Gastroesophageal sphincter (tissue), 3 donors: ENCODE data around the gene CASP2.

Experiments
- CTCF ChIP-seq, 4 experiments: fragments of 200-600 bp in 2 of 4; fragments of 450-650 bp in 2 of 4; sonication (generic) in 1 of 4; IDR thresholded peaks; one replicate each; pipeline ENCODE4 v1.5.1; 2017 to 2019; ENCODE audit warnings: antibody characterized with exemption in 4 of 4, mild to moderate bottlenecking in 2 of 4, moderate library complexity in 2 of 4
- POLR2A ChIP-seq, 2 donors: fragments of 450-650 bp; IDR thresholded peaks; one replicate each; pipeline ENCODE4 v1.6.1; 2017; ENCODE audit warnings: antibody characterized with exemption in 2 of 2, mild to moderate bottlenecking in 2 of 2, moderate library complexity in 1 of 2

DNA sequence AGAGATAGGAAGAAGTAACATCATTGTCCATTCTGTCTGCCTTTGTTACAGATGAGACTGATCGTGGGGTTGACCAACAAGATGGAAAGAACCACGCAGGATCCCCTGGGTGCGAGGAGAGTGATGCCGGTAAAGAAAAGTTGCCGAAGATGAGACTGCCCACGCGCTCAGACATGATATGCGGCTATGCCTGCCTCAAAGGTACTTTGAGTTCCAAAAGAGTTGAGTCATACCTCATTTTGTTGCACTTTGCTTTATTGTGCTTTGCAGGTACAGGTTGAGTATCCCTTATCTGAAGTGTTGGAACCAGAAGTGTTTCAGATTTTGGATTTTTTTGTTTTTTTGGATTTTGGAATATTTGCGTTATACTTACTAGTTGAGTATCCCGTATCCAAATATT is 15.6 kb downstream of the CASP2 start:
- TF ChIP-seq POLR2A (IDR thresholded peaks at IDR 0.05) (no peak), CTCF (IDR thresholded peaks at IDR 0.05) (no peak)
